Motor neuron (in vitro differentiated cells): ENCODE data around the gene FBLN2. TPM values are rescaled to one million over a fixed set of nuclear protein-coding genes. Genes with fewer than 3 reads are reported as not detected.

ENCODE experiments used
- ATAC-seq, 8 experiments: fragments of 200-7000 bp; cut with Tn5 transposase; replicated peaks in 6 of 8; 2 replicates each; pipeline ENCODE4 v1.8.0; 2021; ENCODE audit warnings: mild to moderate bottlenecking in 8 of 8, moderate library complexity in 8 of 8
- H3K27ac ChIP-seq, 2 donors: fragments of 250-450 bp; sonication (Bioruptor Pico); 2 replicates each; pipeline ENCODE4 v1.9.0; 2021; ENCODE audit warnings: antibody characterized with exemption in 2 of 2, mild to moderate bottlenecking in 2 of 2, moderate library complexity in 1 of 2
- H3K4me1 ChIP-seq, 2 donors: fragments of 250-450 bp; sonication (Bioruptor Pico); replicated peaks in 1 of 2; 2 replicates each; pipeline ENCODE4 v1.6.1; 2021; ENCODE audit warnings: antibody characterized with exemption in 2 of 2, mild to moderate bottlenecking in 2 of 2, moderate library complexity in 1 of 2
- H3K4me3 ChIP-seq, 5 donors: fragments of 250-450 bp; sonication (Bioruptor Pico); 2 replicates each; pipeline ENCODE4 v1.9.0; 2021; ENCODE audit warnings: antibody characterized with exemption in 5 of 5, mild to moderate bottlenecking in 5 of 5, moderate library complexity in 4 of 5
- WGBS, 10 experiments: fragments of 450-650 bp; shearing (Covaris generic); methylation state at CpG; one replicate each; pipeline ENCODE4 v1.0.0; 2022; 5-methylcytosine and 5-hydroxymethylcytosine counted together
- in situ Hi-C, 9 experiments: fragments of 400-800 bp; cut with MboI; loops; one replicate each; pipeline ENCODE4 v1.15.0; 2021; ENCODE audit warnings: low sequenced_read_pairs in 9 of 9, low pct_unique_long_range_greater_than_20kb in 2 of 9; ENCODE audit not compliant: unreplicated experiment in 9 of 9
- total RNA-seq, 8 experiments: library from RNA; unstranded; fragments of 300-600 nt; gene quantifications; 2 replicates each; pipeline versions ENCODE4 v1.2.3 to v1.2.4, GENCODE V29; 2022

FBLN2 gene
- total RNA-seq, 8 experiments from 2014 or later: 1.2 to 263 (median 9.4) TPM

DNA sequence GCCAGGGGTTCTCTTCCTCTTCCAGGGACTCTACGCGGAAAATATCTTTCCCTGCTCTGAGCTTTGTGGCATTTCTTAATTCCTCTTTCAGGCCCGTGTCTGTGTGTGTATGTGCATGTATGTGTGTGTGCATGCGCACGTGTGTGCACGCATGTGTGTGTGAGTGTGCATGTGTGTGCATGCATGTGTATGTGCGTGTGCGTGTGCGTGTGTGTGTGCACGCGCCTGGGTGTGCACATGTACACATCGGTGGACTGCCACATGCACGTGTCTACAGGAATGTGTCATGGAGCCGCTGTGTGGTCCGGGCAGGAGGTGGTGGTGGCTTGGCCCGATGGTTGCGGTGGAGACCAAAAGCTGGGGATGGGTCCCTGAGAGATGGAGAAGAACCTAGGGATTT, 133.0 kb downstream of the FBLN2 start:
- H3K4me3 ChIP-seq: no peak overlapping the region
- no peak for ATAC-seq
- no peak overlapping the region for H3K27ac ChIP-seq
- peaks cover 6 to 25% of the 10 kb centered on the region in 2 donors for H3K4me1 ChIP-seq
- in situ Hi-C loops: no loop called here
- 52 to 100% (median 95%) methylated on average over 2 to 10 of the region's 17 CpGs; no CpG with 5 or more reads in 5 of the 10 experiments for WGBS, 10 experiments

DNA sequence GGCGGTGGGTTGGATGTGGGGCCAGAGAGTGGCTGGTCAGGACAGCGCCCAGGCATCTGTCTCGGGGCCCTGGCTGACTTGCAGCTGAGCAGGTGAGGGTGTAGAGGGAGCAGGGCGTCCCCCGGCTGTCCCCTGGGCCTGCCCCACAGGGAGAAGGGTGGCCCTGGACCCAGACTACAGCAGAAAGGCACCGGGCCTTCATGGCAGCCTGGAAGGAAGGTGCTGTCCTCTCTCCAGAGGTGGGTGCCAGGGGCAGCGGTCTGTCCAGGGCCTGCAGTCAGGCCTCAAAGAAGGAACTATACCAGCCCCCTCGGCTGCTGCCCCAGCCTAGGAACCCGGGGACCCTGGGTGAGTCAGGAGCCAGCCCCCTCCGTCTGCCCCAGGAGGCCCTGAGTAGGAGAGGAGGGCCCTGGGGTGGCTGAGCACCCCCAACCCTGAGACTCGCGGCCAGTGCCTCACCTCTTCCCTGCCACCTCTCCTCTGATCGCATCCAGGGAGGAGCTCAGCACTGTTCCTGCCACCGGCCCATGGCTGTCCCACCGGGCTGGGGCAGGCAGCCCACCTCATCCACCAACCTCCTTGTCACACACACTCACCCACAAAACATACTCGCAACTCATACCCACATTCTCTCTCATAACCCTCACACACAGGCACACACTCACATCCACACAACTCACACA, 133.5 kb downstream of the FBLN2 start:
- Histone ChIP-seq H3K4me1 (peaks cover 12 to 31% of the 10 kb centered on the region in 2 donors), H3K4me3 (no peak overlapping the region), H3K27ac (no peak overlapping the region)
- in situ Hi-C loops: no loop called here
- 76 to 100% (median 83%) methylated on average over 1 to 4 of the region's 16 CpGs; no CpG with 5 or more reads in 4 of the 10 experiments for WGBS, 10 experiments
- no peak for ATAC-seq

DNA sequence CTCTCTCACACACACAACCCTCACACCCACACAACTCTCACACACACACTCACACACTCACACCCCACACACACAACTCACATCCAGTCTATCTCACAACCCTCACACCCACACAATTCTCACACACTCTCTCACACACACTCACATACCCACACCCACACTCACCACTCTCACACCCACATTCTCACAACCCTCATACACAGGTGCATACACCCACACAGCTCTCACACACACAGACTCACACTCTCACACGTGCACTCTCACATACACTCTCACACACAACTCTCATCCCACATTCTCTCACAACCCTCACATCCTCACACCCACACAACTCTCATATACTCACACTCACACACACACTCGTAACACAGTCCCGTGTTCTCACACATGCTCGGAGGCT, 134.4 kb downstream of the FBLN2 start:
- WGBS, 10 experiments: 17 to 100% (median 61%) methylated on average over 1 to 3 of the region's 4 CpGs; no CpG with 5 or more reads in 4 of the 10 experiments
- ATAC-seq: no peak
- Histone ChIP-seq H3K4me1 (peaks cover 20 to 39% of the 10 kb centered on the region in 2 donors), H3K4me3 (no peak overlapping the region), H3K27ac (no peak overlapping the region)
- in situ Hi-C loops: no loop called here

DNA sequence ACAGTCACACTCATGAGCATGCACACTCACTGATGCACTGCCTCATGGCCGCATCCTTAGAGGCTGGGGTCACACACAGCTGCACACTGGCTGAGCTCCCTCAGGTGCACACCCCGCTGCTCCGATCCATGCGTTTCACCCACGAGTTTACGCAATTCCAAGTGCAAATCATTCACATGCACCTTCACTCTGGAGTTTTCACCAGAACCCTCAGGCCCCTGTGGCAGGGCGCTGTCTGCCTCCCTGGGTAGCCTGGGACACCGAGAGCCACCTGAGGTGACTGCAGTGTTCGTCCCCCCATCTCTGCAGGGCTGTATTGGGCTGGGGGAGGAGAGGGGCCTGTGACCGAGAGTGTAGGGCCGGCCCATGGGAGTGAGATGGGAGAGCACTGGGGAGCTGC, 134.8 kb downstream of the FBLN2 start:
- WGBS, 10 experiments: 60 to 87% (median 80%) methylated on average over 1 to 3 of the region's 11 CpGs; no CpG with 5 or more reads in 7 of the 10 experiments
- Histone ChIP-seq H3K4me1 (peaks cover 22 to 39% of the 10 kb centered on the region in 2 donors), H3K4me3 (no peak overlapping the region), H3K27ac (no peak overlapping the region)
- in situ Hi-C loops: no loop called here
- ATAC-seq: peak in 2 of 8 experiments; percentile 11

DNA sequence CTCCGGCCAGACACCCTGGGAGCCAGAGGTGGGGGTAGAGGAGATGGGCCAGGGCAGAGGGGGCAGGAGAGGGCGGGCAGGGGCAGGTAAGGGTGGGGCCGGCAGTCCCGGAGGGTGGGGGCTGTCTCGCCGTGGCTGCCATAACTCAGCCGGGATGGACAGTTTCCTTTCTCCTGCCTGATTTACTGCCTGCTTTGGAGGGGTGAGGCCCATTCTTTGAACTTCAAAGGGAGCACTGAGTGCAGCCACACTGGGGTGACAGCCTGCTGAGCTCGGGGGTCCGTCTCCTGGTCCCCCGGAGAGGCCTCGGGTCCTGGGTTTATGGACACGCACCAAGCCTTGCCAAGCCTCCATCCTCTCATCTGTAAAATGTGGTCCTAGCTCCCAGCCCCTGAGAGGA, 135.4 kb downstream of the FBLN2 start:
- peak in 2 of 8 experiments; percentile 4 to 30 for ATAC-seq
- Histone ChIP-seq H3K4me3 (no peak overlapping the region), H3K27ac (no peak overlapping the region), H3K4me1 (peaks cover 22 to 39% of the 10 kb centered on the region in 2 donors)
- in situ Hi-C loops: no loop called here
- WGBS, 10 experiments: 10 to 100% (median 43%) methylated on average over 1 to 5 of the region's 12 CpGs; no CpG with 5 or more reads in 6 of the 10 experiments

DNA sequence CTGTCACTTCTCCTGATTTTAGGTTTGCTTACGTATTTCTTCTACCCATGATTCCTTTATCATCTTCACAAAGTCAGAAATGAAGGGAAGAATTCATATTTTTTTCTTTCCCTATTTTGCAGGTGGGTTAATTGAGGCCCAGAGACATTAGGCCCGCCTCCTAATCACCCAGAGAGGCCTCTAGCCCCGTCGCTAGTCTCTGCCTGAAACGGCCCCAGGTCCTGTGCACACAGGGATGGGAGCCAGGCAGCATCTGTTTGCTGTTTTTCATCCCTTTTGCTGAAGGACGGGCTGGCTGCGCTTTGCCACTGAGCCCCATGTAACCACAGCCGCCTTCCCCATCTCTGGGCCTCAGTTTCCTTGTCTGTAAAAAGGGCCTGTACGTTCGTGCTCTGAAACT, 135.9 kb downstream of the FBLN2 start:
- Histone ChIP-seq H3K4me1 (peaks cover 22 to 39% of the 10 kb centered on the region in 2 donors), H3K4me3 (no peak overlapping the region), H3K27ac (no peak overlapping the region)
- 20 to 80% (median 58%) methylated on average over 1 to 7 of the region's 10 CpGs; no CpG with 5 or more reads in 2 of the 10 experiments for WGBS, 10 experiments
- in situ Hi-C loops: no loop called here
- ATAC-seq: no peak

DNA sequence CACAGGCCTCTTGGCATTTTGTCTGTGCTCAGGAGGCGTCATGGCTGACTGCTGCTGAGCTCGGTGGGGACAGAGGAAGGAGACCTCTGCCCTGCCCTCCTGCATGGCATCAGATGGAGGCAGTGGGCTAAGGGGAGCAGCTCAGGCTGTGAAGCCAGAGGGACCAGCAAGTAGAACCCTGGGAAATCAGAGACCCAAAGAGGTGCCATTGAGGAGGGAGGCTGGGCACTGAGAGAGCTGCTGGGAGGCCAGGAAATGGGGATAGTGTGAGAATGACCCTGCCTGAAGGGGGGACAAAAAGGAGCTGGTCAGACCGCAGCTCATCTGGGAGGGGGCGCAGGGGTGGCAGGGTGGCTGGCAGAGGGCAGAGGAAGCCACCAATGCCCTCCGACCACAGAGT, 136.8 kb downstream of the FBLN2 start:
- H3K4me3 ChIP-seq: no peak overlapping the region
- H3K27ac ChIP-seq: no peak overlapping the region
- in situ Hi-C loops: no loop called here
- WGBS, 10 experiments: 42% methylated on average over 2 of the region's 5 CpGs; no CpG with 5 or more reads in 9 of the 10 experiments
- ATAC-seq: no peak
- H3K4me1 ChIP-seq: peaks cover 22 to 36% of the 10 kb centered on the region in 2 donors

DNA sequence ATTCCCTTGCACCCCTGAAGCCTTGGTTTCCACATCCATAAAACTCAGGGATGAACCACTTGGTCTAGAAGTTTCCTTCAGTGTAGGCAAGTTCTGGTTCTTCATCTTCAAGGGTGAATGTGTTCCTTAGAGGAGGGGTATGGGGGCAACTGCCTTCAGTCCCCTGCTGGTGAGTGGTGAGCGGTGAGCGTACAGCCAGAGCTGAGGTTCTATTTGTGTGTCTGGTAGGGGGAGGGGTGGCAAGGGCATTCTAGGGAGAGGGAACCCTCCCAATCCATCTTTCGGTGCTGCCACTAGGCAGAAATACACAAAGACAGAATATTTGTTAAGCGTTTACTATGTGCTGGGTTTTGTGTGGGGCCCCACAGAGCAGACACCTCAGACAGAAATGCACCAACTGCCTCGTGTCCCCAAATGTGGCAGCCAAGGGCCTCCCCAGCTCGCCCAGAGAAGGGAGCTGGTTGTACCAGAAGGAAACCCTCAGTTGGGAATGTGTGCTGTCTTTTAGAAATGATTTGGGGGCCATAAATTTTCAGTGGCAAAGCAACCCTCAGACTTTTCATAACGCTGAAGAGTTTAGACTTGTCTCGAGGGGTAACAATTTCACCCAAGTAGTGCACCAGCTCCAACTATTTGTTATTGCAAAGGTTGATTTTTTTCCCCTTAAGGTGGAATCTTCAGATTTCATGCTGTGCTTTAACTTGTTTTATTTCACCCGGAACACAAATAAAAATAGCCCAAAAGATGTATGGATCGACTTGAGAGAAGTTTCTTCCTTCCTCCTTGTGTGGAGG, 137.6 kb downstream of the FBLN2 start:
- in situ Hi-C loops: no loop called here
- H3K4me1 ChIP-seq: peaks cover 22 to 36% of the 10 kb centered on the region in 2 donors
- WGBS, 10 experiments: 0 to 91% (median 65%) methylated on average over 1 to 5 of the region's 10 CpGs; no CpG with 5 or more reads in 2 of the 10 experiments
- no peak overlapping the region for H3K4me3 ChIP-seq
- H3K27ac ChIP-seq: no peak overlapping the region
- ATAC-seq: no peak

DNA sequence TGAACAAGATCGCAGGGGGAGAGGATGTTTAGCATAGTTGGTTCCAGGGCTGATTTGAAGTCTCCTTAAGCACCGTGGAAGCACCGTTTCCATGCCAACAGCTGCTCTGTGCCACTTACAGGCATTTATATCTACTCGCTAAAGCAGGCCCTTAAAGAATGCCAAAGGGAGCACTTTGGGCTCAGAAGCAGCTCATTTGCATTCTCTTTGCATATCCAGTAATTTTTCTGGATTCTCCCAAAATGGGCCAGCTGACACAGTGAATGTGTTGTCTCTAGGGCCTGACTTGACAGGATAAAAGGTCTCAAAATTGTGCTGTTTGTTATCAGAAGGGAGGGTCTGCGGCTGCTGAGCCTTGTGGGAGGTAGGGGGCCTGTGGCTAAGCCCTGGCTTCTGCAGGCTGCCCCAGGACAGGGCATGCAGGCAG, 138.6 kb downstream of the FBLN2 start:
- WGBS, 10 experiments: 0 to 48% (median 20%) methylated on average over 1 to 4 of the region's 5 CpGs; no CpG with 5 or more reads in 2 of the 10 experiments
- in situ Hi-C loops: no loop called here

More for the DNA sequence above, 138.6 kb downstream of the FBLN2 start:
- H3K4me1 ChIP-seq: peaks cover 22 to 36% of the 10 kb centered on the region in 2 donors
- ATAC-seq: peak; percentile 68 to 93 (median 86)
- H3K27ac ChIP-seq: peak overlapping the region in 1 of 2 donors; percentile 23
- no peak overlapping the region for H3K4me3 ChIP-seq

Other genes starting within 250 kb of the FBLN2 start
- gene NUP210, start 128.8 kb upstream of the FBLN2 start, total RNA-seq: 10 to 100 TPM in 5 of 8 experiments, 1 to 10 TPM in 2, under 1 TPM in 1; 0.20 to 30.2 (median 13.4) TPM
- 10 to 100 TPM in 5 of 8 experiments, 1 to 10 TPM in 3; 2.7 to 23.8 (median 11.0) TPM for gene HDAC11, start 68.8 kb upstream of the FBLN2 start, total RNA-seq